Urinary bladder (tissue), 4 donors: ENCODE results near the gene FGF2. TPM values are rescaled to one million over a fixed set of nuclear protein-coding genes. Genes with fewer than 3 reads are reported as not detected.
"Not testable (repeated sequence)": the region's sequence is repeated elsewhere in the genome, so short reads cannot be mapped to it uniquely, and the experiment has no call there.

Experiments used
- DNase-seq: peaks from one replicate; pipeline ENCODE4 v3.0.0-alpha.2; 2015; ENCODE audit errors: extremely low spot score
- H3K27ac ChIP-seq: one replicate; pipeline ENCODE4 v1.5.1; 2013; ENCODE audit warnings: low read depth, mild to moderate bottlenecking, moderate library complexity
- H3K36me3 ChIP-seq: one replicate; pipeline ENCODE4 v1.6.1; 2013; ENCODE audit warnings: mild to moderate bottlenecking, moderate library complexity; ENCODE audit not compliant: insufficient read depth
- H3K4me1 ChIP-seq: one replicate; pipeline ENCODE4 v1.6.1; 2013; ENCODE audit warnings: mild to moderate bottlenecking, moderate library complexity; ENCODE audit not compliant: insufficient read depth
- H3K4me3 ChIP-seq: one replicate; pipeline ENCODE4 v1.5.1; 2013; ENCODE audit warnings: low read depth, low read length
- WGBS: extraction: QIAGEN DNeasy Blood & Tissue Kit; methylation state at CpG from one replicate; pipeline ENCODE4 v1.1.7; 2013; 5-methylcytosine and 5-hydroxymethylcytosine counted together
- polyA plus RNA-seq: library from polyadenylated mRNA; stranded (reverse); fragments of 200-250 nt; gene quantifications from one replicate; pipeline ENCODE4 v1.2.3, GENCODE V29; 2013
- total RNA-seq: library from RNA; depleted of rRNA; stranded (reverse); fragments of >200 nt; gene quantifications from one replicate; pipeline ENCODE4 v1.2.3, GENCODE V29; 2014
- donor health status: healthy with polysubstance abuse.
- donor health status: healthy.

FGF2 gene
- total and polyA plus RNA-seq, 2 donors: 12.1 to 28.6 TPM

DNA sequence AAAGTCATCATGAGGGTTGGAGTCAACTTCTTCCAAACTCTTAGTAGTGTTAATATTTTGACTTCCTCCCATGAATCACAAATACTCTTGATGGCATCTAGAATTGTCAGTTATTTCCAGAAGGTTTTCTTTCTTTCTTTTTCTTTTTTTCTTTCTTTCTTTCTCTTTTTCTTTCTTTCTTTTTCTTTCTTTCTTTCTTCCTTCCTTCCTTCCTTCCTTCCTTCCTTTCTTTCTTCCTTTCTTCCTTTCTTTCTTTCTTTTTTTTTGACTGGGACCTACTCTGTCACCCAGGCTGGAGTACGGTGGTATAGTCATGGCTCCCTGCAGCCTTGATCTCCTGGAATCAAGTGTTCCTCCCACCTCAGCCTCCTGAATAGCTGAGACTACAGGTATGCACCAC lies 17.8 kb downstream of the FGF2 start:
- H3K4me3 ChIP-seq, DNase-seq, H3K36me3 ChIP-seq, H3K4me1 ChIP-seq, H3K27ac ChIP-seq: not testable (repeated sequence)
- WGBS: 98% methylated on average over 1 of the region's 1 CpG

DNA sequence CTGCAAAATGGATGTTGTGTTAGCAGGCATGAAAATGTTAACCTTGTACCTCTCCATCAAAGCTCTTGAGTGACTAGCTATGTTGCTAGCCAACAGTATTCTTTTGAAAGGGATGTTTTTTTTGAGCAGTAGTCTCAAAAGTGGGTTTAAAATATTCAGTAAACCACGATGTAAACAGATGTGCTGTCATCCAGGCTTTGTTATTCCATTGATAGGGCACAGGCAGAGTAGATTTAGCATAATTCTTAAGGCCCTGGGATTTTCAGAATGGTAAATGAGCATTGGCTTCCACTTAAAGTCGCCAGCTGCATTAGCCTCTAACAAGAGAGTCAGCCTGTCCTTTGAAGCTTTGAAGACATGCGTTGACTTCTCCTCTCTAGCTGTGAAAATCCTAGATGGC lies 18.4 kb downstream of the FGF2 start:
- Histone ChIP-seq H3K4me1 (no peaks in the 10 kb centered on the region), H3K27ac (no peak overlapping the region), H3K36me3 (no peaks in the 10 kb centered on the region), H3K4me3 (no peak overlapping the region)
- no peak for DNase-seq
- 78% methylated on average over 3 of the region's 3 CpGs for WGBS

DNA sequence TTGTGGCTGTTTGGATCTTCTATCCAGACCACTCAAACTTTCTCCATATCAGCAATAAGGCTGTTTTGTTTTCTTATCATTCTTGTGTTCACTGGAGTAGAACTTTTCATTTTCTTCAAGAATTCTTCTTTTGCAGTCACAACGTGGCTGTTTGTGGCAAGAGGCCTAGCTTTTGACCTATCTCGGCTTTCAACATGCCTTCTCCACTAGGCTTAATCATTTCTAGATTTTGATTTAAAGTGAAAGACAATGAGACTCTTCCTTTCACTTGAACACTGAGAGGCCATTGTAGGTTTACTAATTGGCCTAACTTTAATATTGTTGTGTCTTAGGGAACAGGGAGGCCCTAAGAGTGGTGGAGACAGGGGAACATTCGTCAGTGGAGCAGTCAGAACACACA lies 19.1 kb downstream of the FGF2 start:
- H3K4me1 ChIP-seq: no peaks in the 10 kb centered on the region
- no peaks in the 10 kb centered on the region for H3K36me3 ChIP-seq
- no peak overlapping the region for H3K4me3 ChIP-seq
- H3K27ac ChIP-seq: no peak overlapping the region
- DNase-seq: no peak
- WGBS: 82% methylated on average over 3 of the region's 3 CpGs

DNA sequence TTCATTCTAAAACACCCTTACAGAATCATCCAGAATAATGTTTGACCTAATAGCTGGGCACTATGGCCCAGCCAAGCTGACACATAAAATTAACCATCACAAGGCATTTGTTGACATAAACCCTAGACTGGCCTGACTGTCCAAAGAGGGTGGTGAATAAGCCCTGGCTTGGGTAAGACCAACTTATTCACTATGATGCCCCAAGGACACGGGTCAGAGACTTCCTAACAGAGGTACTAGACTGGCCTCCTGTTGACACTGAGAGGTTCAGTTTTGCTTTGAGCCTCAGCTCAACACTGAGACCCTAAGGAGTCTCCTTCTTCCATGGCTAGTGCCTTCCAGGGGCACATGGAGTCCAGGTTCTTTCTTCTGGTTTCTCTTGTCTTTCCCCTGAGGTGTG lies 21.3 kb downstream of the FGF2 start:
- 91% methylated on average over 1 of the region's 1 CpG for WGBS
- no peak overlapping the region for H3K27ac ChIP-seq
- H3K4me1 ChIP-seq: no peaks in the 10 kb centered on the region
- no peaks in the 10 kb centered on the region for H3K36me3 ChIP-seq
- H3K4me3 ChIP-seq: no peak overlapping the region
- no peak for DNase-seq

DNA sequence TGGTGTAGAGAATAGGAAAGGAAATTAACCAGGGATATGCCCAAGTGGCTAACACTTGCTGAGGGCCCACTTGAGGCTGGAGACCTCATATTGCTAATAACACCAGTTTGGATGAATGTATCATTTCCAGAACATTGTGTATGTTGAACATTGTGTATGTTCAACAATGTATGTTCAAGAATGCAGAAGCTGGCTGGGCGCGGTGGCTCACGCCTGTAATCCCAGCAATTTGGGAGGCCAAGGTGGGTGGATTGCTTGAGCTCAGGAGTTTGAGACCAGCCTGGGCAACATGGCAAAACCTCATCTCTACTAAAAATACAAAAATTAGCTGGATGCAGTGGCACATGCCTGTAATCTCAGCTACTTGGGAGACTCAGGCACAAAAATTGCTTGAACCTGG lies 23.2 kb downstream of the FGF2 start:
- not testable (repeated sequence) for DNase-seq, H3K4me1 ChIP-seq
- 97% methylated on average over 3 of the region's 3 CpGs for whole genome bisulfite sequencing

DNA sequence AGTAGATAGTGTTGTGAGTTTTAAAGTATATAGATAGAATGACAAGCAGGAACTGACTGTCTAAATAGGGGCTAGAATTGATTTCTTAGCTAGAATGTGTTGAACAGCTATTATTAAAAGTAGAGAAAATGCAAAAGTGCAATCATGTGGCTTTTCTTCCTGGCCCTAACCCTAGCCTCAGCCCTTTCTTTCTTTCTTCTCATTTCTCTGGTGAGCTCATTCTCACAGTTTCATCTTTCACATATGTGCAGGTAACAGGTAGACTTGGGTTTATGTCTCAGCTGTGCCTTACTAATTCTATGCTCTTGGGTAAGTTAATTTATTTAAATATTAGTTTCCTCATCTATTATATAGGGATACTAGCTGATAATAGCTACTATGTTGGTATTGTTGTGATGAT lies 24.9 kb downstream of the FGF2 start:
- Histone ChIP-seq H3K4me3 (no peak overlapping the region), H3K36me3 (no peaks in the 10 kb centered on the region), H3K4me1 (no peaks in the 10 kb centered on the region), H3K27ac (no peak overlapping the region)
- no peak for DNase-seq

More for the DNA sequence above, 23.2 kb downstream of the FGF2 start:
- not testable (repeated sequence) for H3K36me3 ChIP-seq, H3K4me3 ChIP-seq, H3K27ac ChIP-seq

DNA sequence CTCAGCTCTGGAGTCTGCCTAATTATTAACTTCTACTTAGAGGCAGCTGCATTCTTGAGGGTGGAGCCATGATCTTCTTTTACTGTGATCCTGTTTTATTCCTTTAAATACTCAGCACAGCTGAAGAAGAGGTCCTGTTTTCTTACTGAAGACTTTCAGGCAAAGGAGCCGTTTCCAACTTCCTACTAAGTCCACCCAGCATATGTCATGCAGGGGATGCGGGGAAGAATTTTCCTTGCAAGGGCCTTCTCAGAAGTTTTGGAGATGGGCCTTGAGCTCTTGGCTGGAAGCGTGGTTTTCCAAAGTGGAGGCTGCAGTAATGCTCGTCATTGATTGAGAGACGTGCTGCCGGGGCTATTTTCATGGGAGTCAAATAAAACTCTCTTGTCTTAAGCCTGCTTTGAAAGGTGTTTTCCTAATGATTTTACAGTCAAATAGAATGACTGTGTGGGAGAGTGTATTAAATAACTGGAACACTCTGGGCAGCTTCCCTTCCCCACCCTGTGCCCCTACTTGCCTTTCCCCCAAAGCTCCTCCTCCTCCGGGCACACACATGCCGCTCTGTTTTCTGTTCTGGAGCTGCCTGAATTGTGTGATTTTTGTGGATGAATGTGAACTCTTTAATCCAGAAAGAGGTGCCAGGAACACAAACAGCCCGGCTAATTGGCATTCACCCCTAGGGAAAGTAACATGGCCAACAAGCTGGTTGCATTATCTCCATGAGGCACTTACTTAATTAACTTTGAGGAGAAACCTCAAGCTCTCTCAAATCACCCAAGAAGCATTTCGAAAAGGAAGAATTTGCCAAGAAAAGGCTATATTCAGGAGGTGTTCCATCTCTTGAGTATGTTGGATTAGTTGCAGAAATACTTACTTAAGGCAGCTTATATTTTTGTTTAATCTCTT lies 28.1 kb downstream of the FGF2 start:
- DNase-seq: no peak
- Histone ChIP-seq H3K27ac (no peak overlapping the region), H3K36me3 (no peaks in the 10 kb centered on the region), H3K4me1 (no peaks in the 10 kb centered on the region), H3K4me3 (no peak overlapping the region)
- 33% methylated on average over 10 of the region's 10 CpGs for WGBS

DNA sequence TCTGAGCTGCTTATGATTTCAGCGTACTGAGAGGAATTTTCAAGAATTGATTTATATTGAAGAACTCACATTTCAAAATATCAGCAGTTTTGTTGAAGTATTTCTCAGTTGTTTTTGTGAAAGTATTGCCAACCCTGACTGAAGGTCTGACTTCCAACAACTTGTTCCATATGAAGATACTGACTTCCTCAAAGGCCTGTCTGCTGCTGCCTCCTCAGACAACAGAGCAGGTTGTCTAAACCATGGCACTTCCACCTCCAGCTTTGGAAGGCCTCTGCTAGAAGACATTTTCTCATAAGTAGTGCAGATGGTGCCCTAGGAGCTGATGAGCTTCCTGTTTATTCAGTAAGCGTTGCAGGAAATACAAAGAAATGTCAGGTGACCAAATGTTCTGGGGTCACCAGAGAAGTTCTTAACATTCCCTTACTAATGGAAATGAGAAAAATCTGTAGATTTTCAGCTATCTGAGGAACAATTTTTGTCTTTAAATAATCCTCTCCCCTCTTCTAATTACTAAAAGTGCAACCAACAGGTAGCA lies 28.8 kb downstream of the FGF2 start:
- H3K4me3 ChIP-seq: no peak overlapping the region
- no peak overlapping the region for H3K27ac ChIP-seq
- H3K4me1 ChIP-seq: no peaks in the 10 kb centered on the region
- no peaks in the 10 kb centered on the region for H3K36me3 ChIP-seq
- no peak for DNase-seq
- 52% methylated on average over 2 of the region's 2 CpGs for WGBS

DNA sequence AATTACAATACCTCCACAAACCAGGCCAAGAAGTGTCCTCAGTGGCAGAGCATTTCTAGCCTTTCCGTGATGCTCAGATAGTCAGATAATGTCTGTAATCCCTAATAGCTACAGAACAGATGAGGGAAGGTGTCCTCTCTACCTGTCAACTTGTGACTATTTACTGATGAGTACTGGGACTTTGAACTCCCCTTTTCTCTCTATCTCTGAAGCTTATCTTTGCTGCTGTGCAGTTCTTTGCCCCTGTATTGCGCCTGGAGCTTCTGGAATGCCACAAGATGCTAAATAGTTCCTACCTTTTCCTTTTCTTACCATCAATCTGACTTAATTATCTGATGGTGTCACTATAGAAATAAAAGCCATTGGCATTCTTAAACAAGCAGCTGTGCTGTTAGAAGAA lies 30.5 kb downstream of the FGF2 start:
- Histone ChIP-seq H3K27ac (no peak overlapping the region), H3K4me1 (no peaks in the 10 kb centered on the region)
- WGBS: over 99% methylated on average over 2 of the region's 2 CpGs

DNA sequence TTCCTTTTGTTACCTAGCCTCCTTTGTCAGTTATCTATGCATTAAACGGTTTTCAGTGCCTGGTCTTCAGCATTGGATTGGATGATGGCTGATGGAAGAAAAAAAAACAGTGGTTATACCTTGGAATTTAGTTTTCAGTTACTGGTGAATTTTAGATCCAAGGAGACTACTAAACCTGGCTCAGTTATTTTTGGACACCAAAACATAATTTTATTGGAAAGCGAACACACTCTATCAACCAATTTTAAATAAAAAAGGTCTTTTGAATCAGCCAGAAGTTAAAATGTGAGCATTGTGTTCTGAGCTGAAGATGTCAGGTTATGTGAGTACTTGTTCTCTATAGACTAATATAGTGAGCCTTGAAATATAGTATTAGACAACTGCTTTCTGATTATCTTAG lies 32.1 kb downstream of the FGF2 start:
- no peak for DNase-seq
- no peaks in the 10 kb centered on the region for H3K4me1 ChIP-seq
- WGBS: 75% methylated on average over 2 of the region's 2 CpGs
- H3K4me3 ChIP-seq: no peak overlapping the region
- H3K36me3 ChIP-seq: no peaks in the 10 kb centered on the region
- no peak overlapping the region for H3K27ac ChIP-seq

More for the DNA sequence above, 30.5 kb downstream of the FGF2 start:
- Histone ChIP-seq H3K4me3 (no peak overlapping the region), H3K36me3 (no peaks in the 10 kb centered on the region)
- no peak for DNase-seq

DNA sequence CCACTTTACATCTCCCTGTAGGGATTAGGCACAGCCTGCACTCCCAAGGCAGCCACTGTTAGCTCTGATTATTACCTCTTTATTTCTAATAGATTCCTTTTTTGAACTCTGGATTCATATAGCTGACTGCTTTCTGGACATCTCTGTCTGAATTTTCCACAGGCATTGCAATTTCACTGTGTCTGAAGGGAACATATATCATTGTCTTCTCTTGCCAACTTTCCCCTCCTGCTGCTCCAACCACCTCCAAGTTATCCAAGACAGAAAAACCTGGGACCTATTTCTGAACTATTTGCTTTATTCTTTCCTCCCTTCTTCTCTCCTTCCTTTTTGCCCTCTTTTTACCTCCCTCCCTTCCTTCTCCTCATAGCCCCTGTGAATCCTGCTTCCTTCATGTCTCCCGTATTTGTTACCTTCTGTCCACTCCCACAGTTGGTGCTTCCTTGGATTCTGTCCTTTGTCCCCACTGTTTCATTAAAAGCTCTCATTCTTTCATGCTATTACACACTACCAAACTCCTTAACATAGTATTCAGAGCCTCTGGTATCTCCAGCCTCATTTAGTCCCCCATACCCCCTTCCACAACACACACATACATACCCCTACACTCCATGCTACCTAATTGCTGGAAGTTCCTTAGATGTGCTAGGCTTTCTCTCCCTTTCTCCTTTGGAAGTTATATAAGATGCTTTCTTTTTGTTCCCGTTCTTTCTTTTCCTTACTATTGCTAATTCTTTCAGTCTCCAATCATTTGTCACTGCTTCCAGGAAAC lies 34.7 kb downstream of the FGF2 start:
- no peaks in the 10 kb centered on the region for H3K4me1 ChIP-seq

DNA sequence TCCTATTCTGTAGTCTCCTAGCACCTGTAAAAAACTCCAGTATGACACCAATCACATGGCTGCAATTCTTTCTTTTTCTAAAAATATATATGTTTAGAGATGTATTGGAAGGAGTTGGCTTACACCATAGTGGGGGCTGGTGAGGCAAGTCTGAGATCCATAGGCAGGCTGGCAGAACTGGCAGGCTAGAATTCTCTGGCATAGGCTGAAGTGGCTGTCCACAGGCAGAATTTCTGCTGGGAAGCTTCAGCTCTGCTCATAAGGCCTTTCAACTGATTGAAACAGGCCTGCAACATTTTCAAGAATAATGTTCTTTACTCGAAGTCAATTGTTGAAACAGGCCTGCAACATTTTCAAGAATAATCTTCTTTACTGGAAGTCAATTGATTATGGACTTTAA lies 37.0 kb downstream of the FGF2 start:
- H3K27ac ChIP-seq: no peak overlapping the region
- H3K36me3 ChIP-seq: no peaks in the 10 kb centered on the region
- no peak overlapping the region for H3K4me3 ChIP-seq
- WGBS: 59% methylated on average over 1 of the region's 1 CpG
- H3K4me1 ChIP-seq: no peaks in the 10 kb centered on the region
- no peak for DNase-seq

More for the DNA sequence above, 34.7 kb downstream of the FGF2 start:
- WGBS: 72% methylated on average over 2 of the region's 2 CpGs
- Histone ChIP-seq H3K4me3 (no peak overlapping the region), H3K36me3 (no peaks in the 10 kb centered on the region), H3K27ac (no peak overlapping the region)
- DNase-seq: no peak

DNA sequence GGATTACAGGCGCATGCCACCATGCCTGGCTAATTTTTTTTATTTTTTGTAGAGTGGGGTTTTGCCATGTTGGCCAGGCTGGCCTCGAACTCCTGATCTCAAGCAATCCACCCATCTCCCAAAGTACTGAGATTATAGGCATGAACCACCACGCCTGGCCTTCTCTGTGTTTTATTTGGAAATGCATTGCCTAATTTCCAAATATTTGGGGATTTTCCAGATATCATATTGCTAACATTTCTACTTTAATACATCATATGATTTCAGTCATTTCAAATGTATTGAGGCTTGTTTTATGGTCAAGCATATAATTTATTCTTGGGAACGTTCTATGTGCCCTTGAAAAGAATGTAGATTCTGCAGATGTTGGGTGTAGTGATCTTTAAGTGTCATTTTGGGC lies 38.8 kb downstream of the FGF2 start:
- no peak overlapping the region for H3K4me3 ChIP-seq
- DNase-seq: no peak
- H3K27ac ChIP-seq: no peak overlapping the region
- H3K36me3 ChIP-seq: no peaks in the 10 kb centered on the region
- 81% methylated on average over 4 of the region's 4 CpGs for WGBS
- no peaks in the 10 kb centered on the region for H3K4me1 ChIP-seq

DNA sequence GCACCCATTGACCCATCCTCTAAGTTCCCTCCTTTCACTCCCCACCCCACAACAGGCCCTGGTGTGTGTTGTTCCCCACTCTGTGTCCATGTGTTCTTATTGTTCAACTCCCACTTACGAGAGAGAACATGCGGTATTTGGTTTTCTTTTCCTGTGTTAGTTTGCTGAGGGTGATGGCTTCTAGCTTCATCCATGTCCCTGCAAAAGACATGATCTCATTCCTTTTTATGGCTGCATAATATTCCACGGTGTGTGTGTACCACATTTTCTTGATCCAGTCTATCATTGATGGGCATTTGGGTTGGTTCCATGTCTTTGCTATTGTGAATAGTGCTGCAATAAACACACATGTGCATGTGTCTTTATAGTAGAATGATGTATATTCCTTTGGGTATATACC lies 41.6 kb downstream of the FGF2 start:
- not testable (repeated sequence) for DNase-seq, H3K4me3 ChIP-seq, H3K36me3 ChIP-seq, H3K27ac ChIP-seq, H3K4me1 ChIP-seq
- over 99% methylated on average over 3 of the region's 3 CpGs for WGBS
